NCI-H2171 (cell line): ENCODE data around the gene SPHK1.
A peak's percentile ranks its signal among the peaks of the same experiment; 100 is the strongest.

Experiments used
- DNase-seq: peaks from one replicate; lab custom pipeline; 2025; lab: John Stamatoyannopoulos, UW

Gene SPHK1

GRCh38 chr17:76407509-76407908 lies 23.1 kb downstream of the SPHK1 start:
- DNase-seq, result no peak

- DNase-seq, result peak; percentile 66
Observed at GRCh38 chr17:76408037-76408849, 23.8 kb downstream of the SPHK1 start.

DNA sequence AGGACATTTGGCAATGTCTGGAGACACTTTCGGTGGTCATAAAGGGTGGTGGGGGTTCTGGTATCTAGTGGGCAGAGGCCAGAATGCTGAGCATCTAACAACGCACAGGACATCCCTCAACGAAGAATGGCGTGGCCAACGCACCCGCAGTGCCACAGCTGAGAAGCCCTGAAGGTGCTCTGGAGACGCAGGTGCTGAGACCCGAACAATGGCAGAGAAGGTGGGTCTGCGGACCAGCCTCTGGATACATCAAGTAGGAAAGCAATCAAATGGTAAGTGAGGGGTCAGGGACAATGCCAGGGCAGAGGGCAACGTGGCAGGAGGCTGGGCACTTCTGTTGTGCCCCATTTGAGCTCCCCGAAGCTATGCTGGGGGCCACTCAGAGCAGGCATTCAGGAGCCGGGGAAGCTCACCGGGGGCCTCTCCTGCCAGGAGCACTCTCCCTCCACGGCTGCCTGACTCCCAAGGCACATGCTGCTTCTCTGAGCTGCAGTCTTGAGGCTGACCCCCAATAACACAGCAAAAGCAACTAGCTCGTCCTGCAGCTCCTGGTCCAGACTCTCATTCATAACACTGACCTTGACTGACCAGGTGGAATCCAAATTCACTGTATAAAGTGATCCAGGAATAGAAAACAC lies 26.0 kb downstream of the SPHK1 start:
- no peak for DNase-seq

DNA sequence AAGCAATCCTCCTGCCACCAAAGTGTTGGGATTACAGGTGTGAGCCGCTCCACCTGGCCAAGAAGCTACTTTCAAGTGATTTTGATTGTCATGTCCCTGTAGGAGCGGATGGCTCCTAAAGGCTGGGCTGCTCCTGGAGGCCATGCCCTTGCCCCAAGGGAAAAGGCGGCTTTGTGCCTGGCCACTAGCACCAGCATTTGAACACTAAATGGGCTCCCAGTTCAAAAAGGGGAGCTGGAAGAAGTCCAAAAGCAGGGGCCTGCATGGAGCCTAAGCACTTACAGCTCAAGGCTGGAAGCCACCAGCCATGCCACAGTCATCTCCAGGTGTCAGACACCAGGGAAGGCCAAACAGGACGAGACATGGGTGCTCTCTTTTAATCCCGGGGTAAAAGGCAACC lies 26.8 kb downstream of the SPHK1 start:
- DNase-seq, result no peak

GRCh38 chr17:76414334-76415295 lies 30.2 kb downstream of the SPHK1 start:
- peak; percentile 84 for DNase-seq

- DNase-seq, result no peak
Observed at GRCh38 chr17:76415786-76416185, 31.4 kb downstream of the SPHK1 start.

DNA sequence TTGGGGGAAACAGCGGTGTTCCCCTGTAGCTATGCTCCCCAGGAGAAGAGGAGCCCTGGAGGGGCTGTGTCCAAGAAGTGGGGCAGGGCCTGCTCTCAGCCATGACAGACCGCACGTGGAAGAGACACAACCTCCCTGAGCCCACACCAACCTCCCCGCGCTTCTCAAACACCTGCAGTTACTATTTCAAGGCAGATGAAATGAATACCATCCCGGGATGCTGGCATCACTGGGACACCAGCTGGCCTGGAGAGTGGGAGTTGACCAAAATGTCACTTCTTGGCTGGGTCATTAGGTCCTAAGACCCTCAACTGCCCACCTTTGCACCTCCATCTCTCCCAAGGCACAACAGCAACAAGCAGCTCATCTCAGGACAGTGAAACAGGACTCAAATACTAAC lies 32.0 kb downstream of the SPHK1 start:
- DNase-seq, result no peak

- DNase-seq, result no peak
Observed at GRCh38 chr17:76416899-76417298, 32.5 kb downstream of the SPHK1 start.

DNA sequence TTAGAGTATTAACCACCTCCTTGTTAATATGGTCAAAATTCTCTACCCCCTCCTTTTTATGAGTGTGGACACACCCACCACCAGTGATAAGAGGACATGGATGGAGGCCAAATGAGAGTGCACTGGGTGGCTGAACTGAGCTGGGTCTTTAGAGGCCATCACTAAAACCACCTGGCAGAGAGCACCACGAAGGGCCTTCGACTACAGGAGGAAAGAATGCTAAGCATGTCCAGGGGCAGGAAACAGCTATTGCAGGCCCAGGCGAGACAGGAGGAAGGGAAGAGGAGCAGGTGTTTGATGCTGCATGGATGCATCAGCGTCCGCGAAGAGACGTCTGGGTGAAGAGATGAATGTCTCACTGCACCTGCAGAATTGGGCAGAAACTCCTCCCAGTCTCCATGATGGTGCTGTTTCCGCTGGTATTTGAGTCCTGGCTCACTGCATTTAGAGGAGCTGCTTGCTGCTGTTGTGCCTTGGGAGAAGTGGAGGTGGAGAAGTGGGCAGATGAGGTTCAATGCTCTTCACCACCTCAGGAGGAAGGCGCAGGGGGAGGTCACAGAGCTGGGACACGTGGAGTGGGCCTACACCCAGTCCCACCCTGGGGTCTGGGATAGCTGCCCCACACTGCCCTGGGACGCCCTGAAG lies 33.2 kb downstream of the SPHK1 start:
- no peak for DNase-seq

- no peak for DNase-seq
Observed at GRCh38 chr17:76419576-76420260, 35.3 kb downstream of the SPHK1 start.

DNA sequence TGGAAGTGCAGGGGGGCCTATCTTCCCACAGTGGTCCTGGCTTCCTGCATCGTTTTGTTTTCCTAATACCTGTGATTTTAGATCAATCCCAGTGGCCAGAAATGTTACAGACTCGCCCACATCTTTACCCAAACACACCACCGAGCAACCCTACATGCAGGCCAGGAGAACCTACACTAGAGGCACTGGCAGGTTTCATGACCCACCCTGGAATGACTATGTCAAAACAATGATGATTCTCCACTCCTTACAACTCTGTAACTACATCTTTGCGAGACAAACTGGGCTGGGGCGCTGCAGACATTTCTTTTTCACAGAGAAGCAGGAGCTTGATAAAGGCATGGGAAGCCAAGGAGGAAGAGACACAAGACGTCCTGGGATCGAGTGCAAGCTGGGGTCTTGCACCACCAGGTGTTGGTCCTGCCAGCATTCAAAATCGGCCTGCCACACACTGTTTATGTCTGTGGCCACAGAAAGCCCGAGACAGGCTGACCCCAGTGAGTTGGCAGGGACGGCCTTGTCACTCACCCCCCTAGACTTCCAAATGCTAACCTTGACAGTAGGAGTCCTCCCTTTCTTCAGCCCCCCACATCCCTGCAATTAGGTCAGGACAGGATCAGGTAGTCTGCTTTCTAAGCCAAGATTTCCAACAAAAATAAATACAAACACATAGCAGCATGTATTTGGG lies 36.1 kb downstream of the SPHK1 start:
- DNase-seq, result no peak

- DNase-seq, result no peak
Observed at GRCh38 chr17:76421044-76421407, 36.6 kb downstream of the SPHK1 start.

DNA sequence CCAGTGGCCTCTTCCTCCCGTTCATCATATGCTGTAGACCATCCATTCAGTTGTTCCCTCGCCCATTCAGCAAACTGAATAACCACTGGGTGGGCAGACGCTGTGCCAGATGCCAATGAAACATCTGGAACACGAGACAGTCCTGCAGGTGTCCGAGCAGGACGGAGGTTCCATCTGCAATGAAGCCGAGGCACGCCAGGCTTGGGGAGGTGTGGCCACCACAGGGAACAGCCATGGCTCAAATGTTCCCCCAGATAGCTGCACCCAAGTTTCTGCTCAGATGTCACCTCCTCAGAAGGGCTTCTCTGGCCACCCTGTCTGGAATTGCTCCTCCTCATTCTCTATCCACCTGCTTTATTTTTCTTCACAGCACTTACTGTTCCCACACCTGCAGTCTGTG lies 38.0 kb downstream of the SPHK1 start:
- DNase-seq, result no peak

- no peak for DNase-seq
Observed at GRCh38 chr17:76422860-76423259, 38.5 kb downstream of the SPHK1 start.

- DNase-seq, result no peak
Observed at GRCh38 chr17:76426853-76427252, 42.4 kb downstream of the SPHK1 start.

GRCh38 chr17:76427501-76428231 lies 43.3 kb downstream of the SPHK1 start:
- no peak for DNase-seq

DNA sequence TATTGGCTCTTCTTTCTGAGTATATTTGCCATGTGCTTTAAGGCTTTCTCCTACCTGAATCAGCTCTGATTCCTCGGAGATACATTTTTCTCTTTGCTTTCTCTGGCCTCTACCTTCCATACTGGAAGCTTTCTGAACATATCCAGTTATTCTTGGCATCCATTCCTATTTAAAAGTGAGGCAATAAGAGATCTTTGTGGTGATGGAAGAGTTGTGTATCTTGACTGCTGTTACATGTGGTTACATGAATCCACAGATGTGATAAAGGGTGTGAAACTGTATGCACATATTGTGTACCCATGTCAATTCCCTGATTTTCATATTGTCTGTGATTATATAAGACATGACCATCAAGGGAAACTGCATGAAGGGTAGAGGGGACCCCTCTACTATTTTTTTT lies 44.1 kb downstream of the SPHK1 start:
- DNase-seq, result no peak

DNA sequence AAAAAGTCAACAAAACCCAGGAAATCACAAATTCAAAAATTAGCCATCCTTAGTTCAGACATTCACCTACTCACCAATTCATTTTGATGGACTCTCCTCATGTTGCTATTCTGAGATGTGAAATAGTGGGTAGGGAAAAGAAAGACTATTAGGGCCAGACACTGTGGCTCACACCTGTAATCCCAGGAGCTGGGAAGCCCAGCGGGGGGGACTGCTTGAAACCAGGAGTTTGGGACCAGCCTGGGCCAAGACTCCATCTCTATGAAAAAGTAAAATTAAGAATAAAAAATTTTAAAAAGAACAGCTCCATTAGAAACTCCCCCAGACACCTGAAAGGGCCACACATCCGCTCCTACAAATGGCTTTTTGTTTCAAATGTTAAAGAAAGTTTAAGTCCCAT lies 47.1 kb downstream of the SPHK1 start:
- DNase-seq, result no peak

- no peak for DNase-seq
Observed at GRCh38 chr17:76432004-76432403, 47.6 kb downstream of the SPHK1 start.

- no peak for DNase-seq
Observed at GRCh38 chr17:76432712-76433336, 48.4 kb downstream of the SPHK1 start.
